ENCODE measurements around the gene CHDH.

The CHDH gene

GRCh38 chr3:53823956-53824657, 22.1 kb downstream of the CHDH start:
- DNase-seq (ENCODE audit: insufficient read length, low spot score) (no peak), FAIRE-seq (no peak)
- TF ChIP-seq CTCF (IDR thresholded peaks at IDR 0.05; ENCODE audit: insufficient read depth, missing control alignments) = no peak

GRCh38 chr3:53823026-53823955, 22.9 kb downstream of the CHDH start:
- no peak for DNase-seq (ENCODE audit: insufficient read length, low spot score)
- FAIRE-seq = no peak
- no peak for TF ChIP-seq CTCF (IDR thresholded peaks at IDR 0.05; ENCODE audit: insufficient read depth, missing control alignments)

- DNase-seq (ENCODE audit: insufficient read length, low spot score) (no peak), FAIRE-seq (no peak)
- TF ChIP-seq CTCF (IDR thresholded peaks at IDR 0.05; ENCODE audit: insufficient read depth, missing control alignments) = no peak
Observed at GRCh38 chr3:53822331-53822741, 23.9 kb downstream of the CHDH start.

- FAIRE-seq = no peak
- DNase-seq (ENCODE audit: insufficient read length, low spot score) = no peak
- no peak for TF ChIP-seq CTCF (IDR thresholded peaks at IDR 0.05; ENCODE audit: insufficient read depth, missing control alignments)
Observed at GRCh38 chr3:53821631-53822121, 24.5 kb downstream of the CHDH start.

- FAIRE-seq (no peak), DNase-seq (ENCODE audit: insufficient read length, low spot score) (no peak)
- no peak for TF ChIP-seq CTCF (IDR thresholded peaks at IDR 0.05; ENCODE audit: insufficient read depth, missing control alignments)
Observed at GRCh38 chr3:53820756-53821580, 25.3 kb downstream of the CHDH start.

- DNase-seq (ENCODE audit: insufficient read length, low spot score) = no peak
- no peak for FAIRE-seq
- TF ChIP-seq CTCF (IDR thresholded peaks at IDR 0.05; ENCODE audit: insufficient read depth, missing control alignments) = no peak
Observed at GRCh38 chr3:53820084-53820483, 26.1 kb downstream of the CHDH start.

All from D721Med (cell line).